ENCODE data around the gene ARL2BP. TPM values are rescaled to one million over a fixed set of nuclear protein-coding genes. Genes with fewer than 3 reads are reported as not detected.
"Not testable (repeated sequence)": the region's sequence is repeated elsewhere in the genome, so short reads cannot be mapped to it uniquely, and the experiment has no call there.

ARL2BP gene
- total RNA-seq (100 to 1,000 TPM in 1 of 9 donors, 10 to 100 TPM in 8; 47.9 to 116 (median 58.2) TPM), polyA plus RNA-seq (100 to 1,000 TPM in 1 of 3 donors, 10 to 100 TPM in 2; 32.6 to 136 (median 35.2) TPM)
- long read RNA-seq, donor 1, transcript ARL2BP-201 (6 exons, 2,130 nt) = major isoform, 96 of 132 reads
- long read RNA-seq, donor 1, partial matches to known transcripts = 31 of 132 reads
- long read RNA-seq, donor 1, other reads (novel, unspliced or antisense) = 5 of 132 reads
- long read RNA-seq, donor 2, transcript ARL2BP-201 (6 exons, 2,130 nt) = major isoform, 50 of 74 reads
- long read RNA-seq, donor 2, partial matches to known transcripts = 24 of 74 reads
- long read RNA-seq, donor 2, other reads (novel, unspliced or antisense) = 0 of 74 reads
- long read RNA-seq, donor 3, transcript ARL2BP-201 (6 exons, 2,130 nt) = major isoform, 50 of 72 reads
- long read RNA-seq, donor 3, partial matches to known transcripts = 17 of 72 reads
- long read RNA-seq, donor 3, other reads (novel, unspliced or antisense) = 5 of 72 reads
- long read RNA-seq, donor 4, transcript ARL2BP-201 (6 exons, 2,130 nt) = major isoform, 55 of 63 reads
- long read RNA-seq, donor 4, partial matches to known transcripts = 5 of 63 reads
- long read RNA-seq, donor 4, other reads (novel, unspliced or antisense) = 3 of 63 reads
- long read RNA-seq, donor 5, transcript ARL2BP-201 (6 exons, 2,130 nt) = major isoform, 83 of 96 reads
- long read RNA-seq, donor 5, partial matches to known transcripts = 1 of 96 reads
- long read RNA-seq, donor 5, other reads (novel, unspliced or antisense) = 12 of 96 reads
- long read RNA-seq, donor 6, transcript ARL2BP-201 (6 exons, 2,130 nt) = major isoform, 24 of 29 reads
- long read RNA-seq, donor 6, partial matches to known transcripts = 1 of 29 reads
- long read RNA-seq, donor 6, other reads (novel, unspliced or antisense) = 4 of 29 reads
- long read RNA-seq, donor 7, transcript ARL2BP-201 (6 exons, 2,130 nt) = major isoform, 34 of 45 reads
- long read RNA-seq, donor 7, partial matches to known transcripts = 11 of 45 reads
- long read RNA-seq, donor 7, other reads (novel, unspliced or antisense) = 0 of 45 reads
- long read RNA-seq, donor 8, transcript ARL2BP-201 (6 exons, 2,130 nt) = major isoform, 97 of 112 reads
- long read RNA-seq, donor 8, partial matches to known transcripts = 14 of 112 reads
- long read RNA-seq, donor 8, other reads (novel, unspliced or antisense) = 0 of 112 reads
- long read RNA-seq, donor 9, transcript ARL2BP-201 (6 exons, 2,130 nt) = major isoform, 51 of 118 reads
- long read RNA-seq, donor 9, partial matches to known transcripts = 66 of 118 reads
- long read RNA-seq, donor 9, other reads (novel, unspliced or antisense) = 0 of 118 reads
- long read RNA-seq, donor 10, transcript ARL2BP-201 (6 exons, 2,130 nt) = major isoform, 41 of 73 reads
- long read RNA-seq, donor 10, partial matches to known transcripts = 32 of 73 reads
- long read RNA-seq, donor 10, other reads (novel, unspliced or antisense) = 0 of 73 reads

DNA sequence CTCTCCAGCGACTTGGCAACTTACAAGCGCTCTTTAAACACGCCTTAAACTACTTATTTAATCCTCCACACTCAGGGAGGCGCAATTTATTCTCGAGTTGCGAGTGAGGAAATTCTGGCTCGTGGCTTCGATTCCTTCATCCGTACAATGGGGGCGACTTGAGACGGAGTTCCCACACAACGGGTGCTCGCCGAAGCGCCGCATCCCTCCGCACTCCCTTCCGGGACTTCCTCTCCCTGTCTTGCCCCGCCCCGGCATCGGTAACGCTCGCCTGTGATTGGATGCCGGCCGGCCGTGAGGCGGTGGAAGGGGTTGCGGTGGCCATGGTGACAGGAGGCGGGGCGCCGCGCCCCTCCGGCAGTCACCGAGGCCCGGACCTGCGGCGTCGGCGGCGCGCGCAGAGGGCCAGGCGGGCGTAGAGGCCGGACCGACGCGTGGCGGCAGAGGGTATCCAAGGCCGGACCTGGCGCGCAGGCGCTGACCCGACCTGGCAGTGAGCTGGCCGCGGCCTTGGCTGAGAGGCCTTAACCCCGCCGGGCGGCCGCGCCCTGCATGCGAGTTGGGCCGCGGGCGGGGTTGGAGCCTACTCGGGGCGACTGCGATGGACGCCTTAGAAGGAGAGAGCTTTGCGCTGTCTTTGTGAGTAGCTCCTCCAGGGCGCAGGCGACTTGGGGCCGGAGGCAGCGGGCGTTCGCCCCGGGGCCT lies at the start of gene ARL2BP:
Gene ARL2BP, plus strand, starts transcription at position 493 of the 705 bp plus-strand sequence. Its CDS starts 109 bp downstream, at position 602.
- H3K4me1 ChIP-seq (replicated peaks in 1 of 2) = peaks cover 6 to 11% of the 10 kb centered on the region in 2 donors
- DNase-seq = peak; percentile 98 to 99 (median 98)
- H3K27ac ChIP-seq = peak within 1 kb of the TSS; percentile 71 to 93 (median 90)
- H3K27me3 ChIP-seq = no peaks in the 10 kb centered on the region
- intact Hi-C loops (cut with DNase I) = loop anchor here in 1 of 2 donors (10.0 kb wide), 1 partner anchor 50 kb away; no protein-coding TSS in a partner anchor
- 0 to 1% (median 1%) methylated on average over 30 to 77 of the region's 77 CpGs for WGBS, 4 donors
- no peaks in the 10 kb centered on the region for H3K9me3 ChIP-seq (replicated peaks in 1 of 3)
- H3K36me3 ChIP-seq (replicated peaks in 1 of 2) = peaks cover 0 to 27% of the 10 kb centered on the region in 2 donors
- TF ChIP-seq, protein P1, sequence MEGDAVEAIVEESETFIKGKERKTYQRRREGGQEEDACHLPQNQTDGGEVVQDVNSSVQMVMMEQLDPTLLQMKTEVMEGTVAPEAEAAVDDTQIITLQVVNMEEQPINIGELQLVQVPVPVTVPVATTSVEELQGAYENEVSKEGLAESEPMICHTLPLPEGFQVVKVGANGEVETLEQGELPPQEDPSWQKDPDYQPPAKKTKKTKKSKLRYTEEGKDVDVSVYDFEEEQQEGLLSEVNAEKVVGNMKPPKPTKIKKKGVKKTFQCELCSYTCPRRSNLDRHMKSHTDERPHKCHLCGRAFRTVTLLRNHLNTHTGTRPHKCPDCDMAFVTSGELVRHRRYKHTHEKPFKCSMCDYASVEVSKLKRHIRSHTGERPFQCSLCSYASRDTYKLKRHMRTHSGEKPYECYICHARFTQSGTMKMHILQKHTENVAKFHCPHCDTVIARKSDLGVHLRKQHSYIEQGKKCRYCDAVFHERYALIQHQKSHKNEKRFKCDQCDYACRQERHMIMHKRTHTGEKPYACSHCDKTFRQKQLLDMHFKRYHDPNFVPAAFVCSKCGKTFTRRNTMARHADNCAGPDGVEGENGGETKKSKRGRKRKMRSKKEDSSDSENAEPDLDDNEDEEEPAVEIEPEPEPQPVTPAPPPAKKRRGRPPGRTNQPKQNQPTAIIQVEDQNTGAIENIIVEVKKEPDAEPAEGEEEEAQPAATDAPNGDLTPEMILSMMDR (IDR thresholded peaks at IDR 0.05) = peak in 1 of 6 experiments; percentile 3
- TF ChIP-seq POLR2A (IDR thresholded peaks at IDR 0.05) = peak; percentile 76 to 77
- peak within 1 kb of the TSS; percentile 23 to 86 (median 64) for H3K4me3 ChIP-seq

DNA sequence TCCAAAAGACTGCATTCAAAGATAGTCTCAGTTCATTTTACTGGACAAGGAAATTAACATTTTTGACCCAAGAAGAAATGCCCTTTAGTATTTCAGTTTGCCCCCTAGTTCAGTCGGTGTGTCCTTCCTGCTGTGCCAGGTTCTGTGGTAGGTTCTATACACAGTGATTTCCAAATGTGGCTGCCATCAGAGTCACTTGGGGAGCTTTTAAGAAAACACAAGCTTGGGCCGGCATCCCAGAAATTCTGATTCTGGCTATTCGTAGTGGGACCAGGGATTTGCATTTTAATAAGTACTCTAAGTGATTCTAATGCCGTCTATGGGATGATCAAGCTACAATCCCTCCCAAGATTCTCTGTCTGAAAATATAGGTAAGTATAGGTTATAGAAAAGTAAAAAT lies 48.8 kb upstream of the ARL2BP start:
- DNase-seq = no peak
- WGBS, 4 donors = 79 to 93% (median 86%) methylated on average over 4 of the region's 4 CpGs
- H3K9me3 ChIP-seq (replicated peaks in 1 of 3) = no peaks in the 10 kb centered on the region
- peaks cover 0 to 23% of the 10 kb centered on the region in 2 donors for H3K4me1 ChIP-seq (replicated peaks in 1 of 2)
- H3K4me3 ChIP-seq = no peak overlapping the region
- H3K27me3 ChIP-seq = no peaks in the 10 kb centered on the region
- intact Hi-C loops (cut with DNase I) = loop anchor here in 1 of 2 donors (10.0 kb wide), 1 partner anchor 49 kb away; the partner anchor contains the start of gene ARL2BP
- H3K36me3 ChIP-seq (replicated peaks in 1 of 2) = no peaks in the 10 kb centered on the region
- no peak overlapping the region for H3K27ac ChIP-seq
- TF ChIP-seq, protein P1 (IDR thresholded peaks at IDR 0.05) = no peak
- no peak for TF ChIP-seq POLR2A (IDR thresholded peaks at IDR 0.05)

DNA sequence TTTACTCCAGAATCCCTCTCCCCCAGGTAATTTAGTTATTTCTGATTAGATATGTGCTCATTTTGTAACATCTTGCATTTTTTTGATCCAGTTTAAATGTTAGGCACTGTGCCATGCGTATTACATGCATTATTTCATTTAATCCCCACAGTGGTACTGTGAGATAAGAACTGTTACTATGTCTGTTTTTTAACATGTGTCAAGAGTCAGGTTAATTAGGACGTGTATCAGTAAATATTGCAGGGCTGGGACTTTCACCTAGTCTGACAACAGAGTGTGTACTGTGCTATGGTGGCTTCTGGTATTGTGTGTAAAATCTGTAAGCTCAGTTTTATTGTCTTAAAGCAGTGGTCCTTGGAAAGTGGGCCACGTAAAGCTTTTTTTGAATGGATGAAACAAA lies 48.3 kb upstream of the ARL2BP start:
- H3K9me3 ChIP-seq (replicated peaks in 1 of 3) = no peaks in the 10 kb centered on the region
- H3K27ac ChIP-seq = no peak overlapping the region
- no peak overlapping the region for H3K4me3 ChIP-seq
- TF ChIP-seq POLR2A (IDR thresholded peaks at IDR 0.05) = no peak
- TF ChIP-seq, protein P1 (IDR thresholded peaks at IDR 0.05) = no peak
- H3K27me3 ChIP-seq = no peaks in the 10 kb centered on the region
- WGBS, 4 donors = 76 to 83% (median 81%) methylated on average over 3 of the region's 3 CpGs
- no peaks in the 10 kb centered on the region for H3K36me3 ChIP-seq (replicated peaks in 1 of 2)
- intact Hi-C loops (cut with DNase I) = loop anchor here in 1 of 2 donors (10.0 kb wide), 1 partner anchor 48 kb away; the partner anchor contains the start of gene ARL2BP
- peaks cover 0 to 20% of the 10 kb centered on the region in 2 donors for H3K4me1 ChIP-seq (replicated peaks in 1 of 2)
- no peak for DNase-seq

DNA sequence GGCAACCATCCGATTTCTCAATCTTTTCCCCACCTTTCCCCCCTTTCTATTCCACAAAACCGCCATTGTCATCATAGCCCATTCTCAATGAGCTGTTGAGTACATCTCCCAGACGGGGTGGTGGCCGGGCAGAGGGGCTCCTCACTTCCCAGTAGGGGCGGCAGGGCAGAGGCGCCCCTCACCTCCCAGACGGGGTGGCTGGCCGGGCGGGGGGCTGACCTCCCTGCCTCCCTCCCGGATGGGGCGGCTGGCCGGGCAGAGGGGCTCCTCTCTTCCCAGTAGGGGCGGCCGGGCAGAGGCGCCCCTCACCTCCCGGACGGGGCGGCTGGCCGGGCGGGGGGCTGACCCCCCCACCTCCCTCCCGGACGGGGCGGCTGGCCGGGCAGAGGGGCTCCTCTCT lies 44.7 kb upstream of the ARL2BP start:
- DNase-seq; H3K4me3 ChIP-seq; H3K9me3 ChIP-seq (replicated peaks in 1 of 3); H3K27ac ChIP-seq; H3K4me1 ChIP-seq (replicated peaks in 1 of 2); H3K27me3 ChIP-seq; intact Hi-C loops (cut with DNase I); H3K36me3 ChIP-seq (replicated peaks in 1 of 2): not testable (repeated sequence)
- WGBS, 4 donors = 96 to 100% (median 97%) methylated on average over 4 to 11 of the region's 24 CpGs

DNA sequence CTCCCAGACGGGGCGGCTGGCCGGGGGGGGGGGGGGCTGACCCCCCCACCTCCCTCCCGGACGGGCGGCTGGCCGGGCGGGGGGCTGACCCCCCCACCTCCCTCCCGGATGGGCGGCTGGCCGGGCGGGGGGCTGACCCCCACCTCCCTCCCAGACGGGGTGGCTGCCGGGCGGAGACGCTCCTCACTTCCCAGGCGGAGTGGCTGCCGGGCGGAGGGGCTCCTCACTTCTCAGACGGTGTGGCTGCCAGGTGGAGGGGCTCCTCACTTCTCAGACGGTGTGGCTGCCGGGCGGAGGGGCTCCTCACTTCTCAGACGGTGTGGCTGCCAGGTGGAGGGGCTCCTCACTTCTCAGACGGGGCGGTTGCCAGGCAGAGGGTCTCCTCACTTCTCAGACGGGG lies 44.1 kb upstream of the ARL2BP start:
- DNase-seq; intact Hi-C loops (cut with DNase I); H3K27me3 ChIP-seq; H3K4me1 ChIP-seq (replicated peaks in 1 of 2); H3K9me3 ChIP-seq (replicated peaks in 1 of 3); H3K4me3 ChIP-seq; H3K27ac ChIP-seq: not testable (repeated sequence)
- WGBS, 4 donors = 86 to 95% (median 89%) methylated on average over 8 to 25 of the region's 27 CpGs; no CpG with 5 or more reads in 1 of the 4 donors
- H3K36me3 ChIP-seq (replicated peaks in 1 of 2) = peaks cover 0 to 13% of the 10 kb centered on the region in 2 donors
